HG02870 (cell line): ENCODE measurements around the gene MOGAT3.

Source experiments
- ATAC-seq: cut with Tn5 transposase; IDR thresholded peaks from one replicate; pipeline ENCODE4 v1.9.1; 2021; ENCODE audit warnings: mild to moderate bottlenecking, moderate library complexity; ENCODE audit not compliant: unreplicated experiment

The MOGAT3 gene

DNA sequence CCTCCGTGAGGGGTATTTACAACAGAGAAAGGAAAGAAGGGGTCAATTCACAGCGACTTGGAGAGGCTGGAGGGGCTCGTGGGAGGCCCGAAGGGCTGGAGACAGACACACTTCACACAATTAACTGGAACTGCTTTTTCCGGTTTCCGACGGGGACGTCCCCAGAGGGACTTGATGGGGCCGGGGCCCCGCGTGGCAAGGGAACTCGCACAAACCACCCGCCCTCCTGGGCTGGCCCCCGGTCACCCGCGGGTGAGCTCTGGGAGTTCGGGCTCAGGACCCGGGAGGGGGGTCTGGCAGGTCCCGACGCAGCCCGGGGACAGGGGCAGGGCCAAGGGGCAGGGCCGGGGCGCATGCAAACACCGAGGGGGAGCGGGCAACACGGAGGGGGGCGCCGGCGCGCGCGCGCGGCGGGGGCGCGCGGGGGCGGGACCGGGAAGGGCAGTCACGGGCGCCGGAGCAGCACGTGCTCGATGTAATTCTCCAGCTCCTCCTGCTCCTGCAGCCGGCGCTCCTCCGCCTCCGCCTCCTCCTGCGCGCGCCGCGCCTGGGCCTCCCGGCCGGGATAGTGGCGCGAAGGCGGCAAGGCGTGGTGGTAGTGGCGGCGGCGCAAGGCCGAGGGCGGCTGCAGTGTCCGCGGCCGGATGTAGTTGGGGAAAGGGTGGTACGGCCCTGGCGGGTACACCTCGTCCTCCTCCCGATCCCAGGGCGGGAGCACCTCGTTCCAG is 38.1 kb downstream of the MOGAT3 start:
- ATAC-seq = no peak

DNA sequence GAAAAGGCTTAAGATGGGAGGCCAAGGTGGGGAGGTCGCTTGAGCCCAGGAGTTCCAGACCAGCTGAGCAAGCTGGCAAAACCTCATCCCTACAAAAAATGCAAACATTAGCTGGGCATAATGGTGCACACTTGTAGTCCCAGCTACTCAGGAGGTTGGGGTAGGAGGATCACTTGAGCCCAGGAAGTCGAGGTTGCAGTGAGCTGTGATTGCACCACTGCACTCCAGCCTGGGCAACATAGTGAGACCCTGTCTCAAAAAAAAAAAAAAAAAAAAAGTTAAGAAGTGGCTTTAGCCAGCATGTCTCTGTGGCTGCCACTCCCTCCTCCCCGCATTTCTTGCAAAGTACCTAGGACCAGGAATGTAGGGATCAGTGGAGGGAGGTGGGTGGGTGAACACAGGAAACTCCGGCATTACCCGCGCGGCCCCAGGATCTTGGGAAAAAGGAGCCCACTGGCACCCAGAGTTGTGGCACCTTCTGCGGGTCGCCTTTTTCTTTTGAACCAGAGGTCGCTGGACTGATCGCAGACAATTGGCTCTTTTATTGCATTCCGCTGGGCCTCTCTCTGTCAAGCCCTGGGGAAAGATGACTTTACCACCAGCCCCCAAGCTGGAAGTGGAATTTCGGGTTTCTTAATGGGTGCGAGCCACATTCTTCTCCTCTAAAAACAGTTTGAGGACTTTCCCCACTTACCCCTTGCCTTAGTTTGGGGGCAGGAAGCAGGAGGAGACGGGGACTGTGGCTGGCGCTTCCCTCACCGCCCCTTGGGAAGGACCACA is 39.0 kb downstream of the MOGAT3 start:
- no peak for ATAC-seq

DNA sequence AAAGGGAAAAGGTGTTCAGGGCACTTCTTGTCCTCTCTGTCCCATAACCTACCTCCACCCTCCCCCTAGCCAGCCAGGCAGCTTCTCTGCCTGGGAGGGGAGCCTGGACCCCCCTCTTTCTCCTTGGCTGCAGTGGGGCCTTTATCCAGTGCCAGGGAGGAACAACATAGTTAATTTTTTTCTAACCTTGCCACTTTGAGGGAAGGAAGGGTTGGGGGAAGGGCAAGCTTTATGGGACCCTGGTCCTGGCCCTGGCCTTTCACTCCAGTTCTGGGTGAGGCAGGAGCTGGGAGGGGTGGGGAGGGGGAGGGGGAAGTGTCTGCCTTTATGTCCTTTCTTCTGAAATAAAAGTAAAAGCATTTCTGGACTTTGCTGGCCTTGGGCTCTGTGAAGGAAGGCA is 39.9 kb downstream of the MOGAT3 start:
- ATAC-seq = no peak

DNA sequence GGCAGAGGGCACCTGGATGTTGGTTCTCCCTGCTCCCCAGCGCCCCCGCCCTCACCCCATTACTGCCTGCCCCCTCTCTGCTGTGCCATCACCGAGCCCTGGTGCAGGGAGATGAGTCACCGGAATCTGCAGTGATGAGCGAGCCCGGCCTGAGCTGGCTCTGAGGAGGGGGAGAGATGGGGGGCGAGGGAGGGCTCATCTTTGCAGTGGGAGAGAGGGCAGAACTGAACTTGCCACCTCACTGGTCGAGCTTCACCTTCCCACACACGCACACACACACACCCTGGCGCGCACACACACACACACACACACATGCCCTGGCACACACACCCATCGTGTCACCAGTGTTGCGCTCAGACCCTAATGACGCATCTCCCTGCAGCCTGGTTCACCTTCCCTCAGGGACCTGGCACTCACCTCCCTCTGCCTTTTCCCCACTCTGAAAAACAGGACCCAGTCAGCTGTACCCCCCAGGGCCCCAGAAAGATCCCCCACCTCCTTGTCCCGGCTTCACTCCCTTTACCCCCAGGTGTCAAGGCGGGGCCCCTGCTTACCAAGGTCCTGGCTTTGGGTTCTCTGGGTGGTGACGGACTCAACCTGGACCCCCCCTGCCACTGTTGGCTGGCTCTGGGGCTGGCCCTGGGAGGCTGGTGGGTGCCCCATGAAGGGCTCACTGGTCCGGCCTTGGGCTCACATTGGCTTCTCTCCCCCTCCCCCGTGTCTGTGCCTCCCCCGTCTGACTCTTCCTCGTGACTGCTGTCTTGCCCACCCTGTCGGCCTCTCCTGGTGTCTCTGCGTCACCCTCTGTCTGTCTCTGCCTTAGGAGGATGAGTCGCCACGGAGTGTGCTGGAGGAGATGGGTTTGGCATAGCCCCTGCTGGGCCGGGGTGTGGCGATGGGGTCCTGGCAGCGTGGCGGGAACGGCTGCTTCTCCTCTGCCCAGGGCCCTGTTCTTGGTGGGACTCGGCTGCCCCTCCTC is 40.9 kb downstream of the MOGAT3 start:
- ATAC-seq = no peak

DNA sequence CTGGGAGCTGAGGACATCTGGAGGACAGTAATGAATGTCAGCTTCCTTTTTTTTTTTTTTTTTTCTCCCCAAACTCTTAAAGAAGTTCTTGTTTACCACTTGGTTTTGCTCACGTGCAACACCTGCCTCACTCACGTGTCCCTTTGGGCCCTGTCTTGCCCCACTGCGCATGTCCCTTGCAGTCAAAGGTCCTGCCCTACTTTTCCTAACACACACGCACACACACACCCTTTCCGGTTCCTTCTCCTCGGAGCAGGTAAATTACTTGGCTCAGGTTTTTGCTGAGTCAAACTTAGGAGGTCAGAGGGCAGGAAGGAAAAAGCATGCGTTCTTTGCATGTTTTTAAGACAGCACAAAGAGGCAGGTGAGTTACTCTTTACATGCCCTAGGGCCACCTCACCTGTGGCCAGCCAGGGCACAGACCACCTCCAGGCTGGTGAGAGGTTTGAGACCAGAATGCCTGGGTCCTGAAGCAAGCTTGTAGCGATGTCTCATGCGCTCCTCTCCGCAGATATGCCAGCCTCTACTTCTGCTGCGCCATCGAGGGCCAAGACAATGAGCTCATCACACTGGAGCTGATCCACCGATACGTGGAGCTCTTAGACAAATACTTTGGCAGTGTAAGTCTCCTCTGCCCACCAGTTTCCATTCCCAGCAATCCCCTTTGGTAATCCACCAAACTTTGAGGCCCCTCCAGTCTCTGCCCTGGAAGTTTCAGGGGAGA is 43.8 kb downstream of the MOGAT3 start:
- no peak for ATAC-seq

DNA sequence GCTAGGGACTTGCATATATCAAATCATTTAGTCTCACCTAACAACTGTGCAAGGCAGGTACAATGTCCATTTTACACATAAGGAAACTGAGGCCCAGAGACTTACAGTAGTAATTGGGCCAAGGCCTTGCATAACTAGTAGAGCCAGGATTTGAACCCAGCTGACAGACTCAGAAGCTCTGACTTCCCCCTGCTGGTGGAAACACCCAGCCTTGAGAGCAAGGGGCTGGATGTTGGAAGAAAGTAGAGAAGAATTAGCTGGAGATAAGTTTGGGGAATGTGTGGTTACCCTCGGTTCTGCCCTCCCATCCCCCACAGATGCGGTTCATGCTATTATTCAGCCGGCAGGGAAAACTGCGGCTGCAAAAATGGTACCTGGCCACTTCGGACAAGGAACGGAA is 44.6 kb downstream of the MOGAT3 start:
- ATAC-seq = no peak

DNA sequence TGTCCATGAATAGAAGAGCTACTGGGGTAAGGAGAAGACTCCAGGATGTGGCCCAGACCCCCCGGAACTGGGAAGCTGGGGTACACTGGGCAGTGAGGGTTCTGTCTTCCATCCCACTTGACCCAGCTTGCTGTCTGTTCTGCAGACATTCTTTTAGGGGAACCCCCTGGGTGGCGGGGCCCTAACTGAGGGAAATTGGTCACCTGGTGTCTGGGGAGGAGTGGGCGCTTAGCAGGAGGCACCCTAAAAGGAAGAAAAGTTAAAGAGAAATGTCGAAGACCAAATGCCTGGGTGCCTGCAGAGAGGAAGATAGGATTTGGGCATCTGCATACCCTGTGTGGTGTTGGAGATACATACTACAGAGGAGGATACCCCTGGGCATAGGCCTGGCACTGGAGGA is 45.5 kb downstream of the MOGAT3 start:
- ATAC-seq = no peak

DNA sequence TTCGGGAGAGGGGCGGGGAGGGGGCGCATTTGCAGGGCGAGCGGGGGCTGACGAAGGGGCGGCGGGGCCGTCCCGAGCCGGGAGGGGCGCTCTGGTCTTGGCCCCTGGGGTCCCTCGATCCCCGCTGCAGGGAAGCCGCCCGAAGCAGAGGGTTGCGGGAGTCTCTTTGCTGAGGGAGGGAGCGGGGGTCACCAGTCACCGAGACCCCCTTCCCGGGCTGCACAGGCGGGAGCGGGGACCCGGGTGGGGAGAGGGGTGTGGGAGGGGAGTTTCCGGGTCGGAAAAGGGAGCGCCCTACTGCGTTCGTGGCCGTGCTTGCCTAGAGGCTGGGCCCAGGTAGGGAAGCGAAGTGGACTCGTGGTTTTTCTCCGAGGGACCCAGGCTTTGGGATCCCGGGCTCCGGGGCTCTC is 46.1 kb downstream of the MOGAT3 start:
- ATAC-seq = peak; percentile 27

DNA sequence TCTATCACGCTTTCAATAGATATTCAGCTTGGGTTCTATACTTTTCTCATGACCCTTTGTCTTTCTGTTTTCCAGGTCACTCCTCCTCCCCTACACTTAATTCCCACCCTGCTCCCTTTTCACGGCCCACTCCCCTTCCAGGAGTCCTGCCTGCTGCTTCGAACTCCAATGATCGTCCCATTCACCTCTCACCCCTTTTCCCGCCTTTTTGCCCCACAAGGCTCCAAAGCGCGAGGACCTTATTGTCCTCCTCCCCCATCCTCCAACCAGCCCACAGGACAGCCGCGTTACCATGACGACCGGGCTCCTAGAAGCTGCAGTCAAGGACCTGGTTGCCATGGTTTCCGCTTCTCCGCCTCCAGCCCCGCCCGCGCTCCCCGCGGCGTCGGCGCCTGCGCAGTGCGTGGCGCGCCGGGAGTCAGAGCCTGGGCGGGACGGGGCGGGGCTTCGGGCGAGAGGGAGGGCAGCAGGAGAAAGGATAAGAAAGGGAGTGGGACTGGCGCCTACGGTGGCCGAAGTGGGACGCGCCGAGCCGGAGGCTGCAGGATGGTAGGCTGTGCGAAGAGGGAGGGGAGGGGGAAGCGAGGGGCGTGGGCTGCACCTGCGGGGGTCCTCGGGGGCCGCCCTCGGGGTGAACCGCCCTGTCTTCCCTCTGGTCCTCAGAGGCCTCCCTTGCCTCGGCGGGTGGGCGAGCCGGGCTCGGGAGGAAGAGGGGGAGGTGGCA is 46.7 kb downstream of the MOGAT3 start, which contains the start of gene AP1S1:
Gene AP1S1 (plus strand): TSS at position 508 of the 724 bp plus-strand sequence. CDS start 39 bp downstream, at position 547.
- peak; percentile 72 for ATAC-seq

DNA sequence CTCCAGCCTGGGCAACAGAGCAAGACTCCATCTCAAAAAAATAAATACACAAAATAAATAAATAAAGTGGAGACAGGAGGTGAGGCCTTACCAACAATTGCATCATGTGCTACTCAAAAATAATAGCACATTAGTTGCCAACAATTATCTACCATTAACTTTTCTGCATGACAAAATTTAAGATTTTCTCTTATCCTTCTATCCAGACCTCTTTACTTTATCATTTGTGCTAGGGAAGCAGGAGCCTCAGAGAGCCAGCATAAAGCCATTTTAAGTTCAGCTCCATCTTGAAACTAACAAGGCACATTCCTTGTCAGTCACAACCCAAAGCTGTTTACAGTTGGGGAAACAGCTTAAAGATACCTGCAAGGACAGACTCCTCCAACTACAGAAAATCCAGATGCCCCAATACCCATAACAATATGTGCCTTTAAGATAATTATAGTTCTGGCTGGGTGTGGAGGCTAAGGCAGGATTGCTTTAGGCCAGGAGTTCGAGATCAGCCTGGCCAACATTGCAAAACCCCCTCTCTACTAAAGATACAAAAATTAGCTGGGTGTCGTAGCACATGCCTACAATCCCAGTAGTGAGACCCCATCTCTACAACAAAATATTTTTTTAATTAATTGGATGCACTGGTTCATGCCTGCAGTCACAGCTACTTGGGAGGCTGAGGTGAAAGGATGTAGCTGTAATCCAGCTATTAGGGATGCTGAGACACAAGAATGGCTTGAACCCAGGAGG is 48.8 kb downstream of the MOGAT3 start:
- ATAC-seq = no peak
